22Rv1 (cell line): ENCODE measurements around the gene SLC2A4RG.

Experiments used
- H3K27ac ChIP-seq: fragments of 450-650 bp; 2 replicates; pipeline ENCODE4 v1.5.1; 2017
- CTCF ChIP-seq: fragments of 450-650 bp; IDR thresholded peaks from 2 replicates; pipeline ENCODE4 v1.5.1; 2017; ENCODE audit warnings: mild to moderate bottlenecking
- ZFX ChIP-seq: fragments of 450-650 bp; IDR thresholded peaks from 2 replicates; pipeline ENCODE4 v1.6.1; 2017; ENCODE audit warnings: antibody characterized with exemption, borderline replicate concordance

Gene SLC2A4RG

GRCh38 chr20:63705232-63706026 is 34.1 kb upstream of the SLC2A4RG start:
- no peak for TF ChIP-seq CTCF
- TF ChIP-seq ZFX: no peak
- H3K27ac ChIP-seq: no peak overlapping the region

- no peak for TF ChIP-seq CTCF
- TF ChIP-seq ZFX: no peak
- peak overlapping the region; percentile 88 for H3K27ac ChIP-seq
Observed at GRCh38 chr20:63706027-63706695, 33.4 kb upstream of the SLC2A4RG start.

- TF ChIP-seq ZFX: no peak
- TF ChIP-seq CTCF: peak; percentile 54
- peak overlapping the region; percentile 88 for H3K27ac ChIP-seq
Observed at GRCh38 chr20:63706852-63707557, 32.6 kb upstream of the SLC2A4RG start.

GRCh38 chr20:63707558-63708300 is 31.8 kb upstream of the SLC2A4RG start, which contains the start of the genes ARFRP1 and ZGPAT:
TSS of gene ARFRP1 (minus strand) at chr20:63707976. CDS start at chr20:63707091, 885 bp downstream.
TSS of gene ZGPAT (plus strand) at chr20:63708039. CDS start at chr20:63708581, 542 bp downstream.
- TF ChIP-seq CTCF: no peak
- peak; percentile 98 for TF ChIP-seq ZFX
- peak within 1 kb of the TSS; percentile 88 for H3K27ac ChIP-seq

- TF ChIP-seq ZFX (no peak), CTCF (no peak)
- peak overlapping the region; percentile 88 for H3K27ac ChIP-seq
Observed at GRCh38 chr20:63708301-63709148, 31.1 kb upstream of the SLC2A4RG start.

- no peak overlapping the region for H3K27ac ChIP-seq
- TF ChIP-seq ZFX (no peak), CTCF (no peak)
Observed at GRCh38 chr20:63709149-63709527, 30.4 kb upstream of the SLC2A4RG start.
